AG04449 (cell line): ENCODE measurements around the gene LMTK2.

ENCODE experiments used
- CTCF ChIA-PET: fragments of 350-600 bp; formaldehyde crosslinking; extraction: SDS; loops from one replicate; lab custom pipeline; 2021; ENCODE audit warnings: antibody characterized with exemption; lab: Yijun Ruan, JAX
- POLR2A ChIA-PET: fragments of 400-600, 350-600 bp; formaldehyde crosslinking; extraction: SDS; loops from one replicate; lab custom pipeline; 2020; ENCODE audit warnings: antibody characterized with exemption, inconsistent platforms; lab: Yijun Ruan, JAX
- DNase-seq: peaks from one replicate; pipeline ENCODE4 v3.0.0-alpha.2; 2010; ENCODE audit warnings: low read depth, low spot score
- H3K4me3 ChIP-seq: 2 replicates; pipeline ENCODE4 v1.5.1; 2011; ENCODE audit warnings: low read depth, mild to moderate bottlenecking, control low read depth, low read length
- TF ChIP-seq, protein P1 (sequence below): IDR thresholded peaks from one replicate; pipeline ENCODE4 v1.5.1; 2011; ENCODE audit warnings: mild to moderate bottlenecking, moderate library complexity, low read length, control low read depth, inconsistent platforms; ENCODE audit not compliant: insufficient read depth; ENCODE audit errors: missing control alignments

LMTK2 gene

DNA sequence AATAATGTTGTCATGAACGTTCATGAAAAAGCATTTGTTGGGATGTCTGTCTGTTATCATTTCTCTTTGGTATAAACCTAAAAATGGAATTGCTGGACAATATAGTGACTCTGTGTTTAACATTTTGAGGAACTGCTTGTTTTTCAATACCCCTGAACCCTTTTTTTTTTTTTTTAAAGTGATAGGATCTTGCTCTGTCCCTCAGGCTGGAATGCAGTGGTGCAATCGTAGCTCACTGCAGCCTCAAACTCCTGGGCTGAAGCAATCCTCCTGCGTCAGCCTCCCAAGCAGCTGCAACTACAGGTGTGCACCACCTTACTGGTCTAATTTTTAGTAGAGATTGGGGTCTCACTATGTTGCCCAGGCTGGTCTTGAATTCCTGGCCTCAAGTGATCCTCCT, 15.1 kb upstream of the LMTK2 start:
- TF ChIP-seq, protein P1, sequence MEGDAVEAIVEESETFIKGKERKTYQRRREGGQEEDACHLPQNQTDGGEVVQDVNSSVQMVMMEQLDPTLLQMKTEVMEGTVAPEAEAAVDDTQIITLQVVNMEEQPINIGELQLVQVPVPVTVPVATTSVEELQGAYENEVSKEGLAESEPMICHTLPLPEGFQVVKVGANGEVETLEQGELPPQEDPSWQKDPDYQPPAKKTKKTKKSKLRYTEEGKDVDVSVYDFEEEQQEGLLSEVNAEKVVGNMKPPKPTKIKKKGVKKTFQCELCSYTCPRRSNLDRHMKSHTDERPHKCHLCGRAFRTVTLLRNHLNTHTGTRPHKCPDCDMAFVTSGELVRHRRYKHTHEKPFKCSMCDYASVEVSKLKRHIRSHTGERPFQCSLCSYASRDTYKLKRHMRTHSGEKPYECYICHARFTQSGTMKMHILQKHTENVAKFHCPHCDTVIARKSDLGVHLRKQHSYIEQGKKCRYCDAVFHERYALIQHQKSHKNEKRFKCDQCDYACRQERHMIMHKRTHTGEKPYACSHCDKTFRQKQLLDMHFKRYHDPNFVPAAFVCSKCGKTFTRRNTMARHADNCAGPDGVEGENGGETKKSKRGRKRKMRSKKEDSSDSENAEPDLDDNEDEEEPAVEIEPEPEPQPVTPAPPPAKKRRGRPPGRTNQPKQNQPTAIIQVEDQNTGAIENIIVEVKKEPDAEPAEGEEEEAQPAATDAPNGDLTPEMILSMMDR, result no peak
- DNase-seq, result no peak
- POLR2A ChIA-PET, result no interaction called here
- CTCF ChIA-PET, result interaction anchor here (1.0 to 1.9 kb wide), 2 partner anchors 13 to 77 kb away, joined by 4 read pairs; no protein-coding TSS in a partner anchor
- H3K4me3 ChIP-seq, result no peak overlapping the region

- ChIA-PET POLR2A (no interaction called here), CTCF (interaction anchor here (2.7 to 5.8 kb wide), 2 partner anchors 8 to 71 kb away, joined by 16 to 31 read pairs; partner anchors contain the start of gene LMTK2)
- H3K4me3 ChIP-seq, result no peak overlapping the region
- DNase-seq, result no peak
- TF ChIP-seq, protein P1, result no peak
These were observed 9.5 kb upstream of the LMTK2 start for GRCh38 chr7:98097042-98097645.

DNA sequence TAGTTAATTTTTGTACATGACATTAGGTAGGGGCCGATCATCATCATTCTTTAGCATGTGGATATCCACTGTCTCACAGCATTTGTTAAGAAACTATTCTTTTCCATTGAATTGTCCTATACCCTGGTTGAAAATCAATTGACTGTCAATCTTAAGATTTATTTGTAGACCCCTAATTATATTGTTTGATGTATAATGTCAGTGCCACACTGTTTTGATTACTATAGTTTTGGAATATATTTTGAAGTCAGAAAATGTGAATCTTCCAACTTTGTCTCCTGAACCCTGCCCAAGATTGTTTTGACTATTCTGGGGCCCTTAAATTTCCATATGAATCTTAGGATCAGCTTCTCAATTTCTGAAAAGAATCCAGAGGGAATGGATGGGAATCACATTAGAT, 6.6 kb upstream of the LMTK2 start:
- ChIA-PET CTCF (no interaction called here), POLR2A (no interaction called here)
- TF ChIP-seq, protein P1, result no peak
- no peak for DNase-seq
- no peak overlapping the region for H3K4me3 ChIP-seq

DNA sequence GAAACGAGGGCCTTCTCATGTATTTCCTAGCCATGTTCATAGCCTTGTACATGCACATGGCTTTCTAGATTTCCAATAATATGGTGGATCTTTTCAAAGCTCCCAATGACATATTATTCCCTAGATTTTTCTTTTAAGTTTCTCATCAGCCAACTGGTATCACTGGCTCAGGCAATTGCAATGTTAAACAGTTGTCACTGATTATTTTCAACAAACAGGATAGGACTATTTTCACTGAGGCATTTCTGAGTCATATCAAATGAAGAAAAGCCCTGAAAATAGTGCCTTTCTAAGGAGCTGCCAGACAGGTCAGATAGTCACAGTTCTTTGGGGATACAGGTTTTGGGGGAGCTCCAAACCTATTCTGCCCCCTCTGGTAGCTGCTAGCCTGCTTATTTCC, 4.5 kb upstream of the LMTK2 start:
- TF ChIP-seq, protein P1, result no peak
- no peak overlapping the region for H3K4me3 ChIP-seq
- ChIA-PET CTCF (interaction anchor here (1.1 to 1.8 kb wide), 4 partner anchors 8 to 81 kb away, joined by 3 to 8 read pairs (median 4); no protein-coding TSS in a partner anchor), POLR2A (no interaction called here)
- no peak for DNase-seq

DNA sequence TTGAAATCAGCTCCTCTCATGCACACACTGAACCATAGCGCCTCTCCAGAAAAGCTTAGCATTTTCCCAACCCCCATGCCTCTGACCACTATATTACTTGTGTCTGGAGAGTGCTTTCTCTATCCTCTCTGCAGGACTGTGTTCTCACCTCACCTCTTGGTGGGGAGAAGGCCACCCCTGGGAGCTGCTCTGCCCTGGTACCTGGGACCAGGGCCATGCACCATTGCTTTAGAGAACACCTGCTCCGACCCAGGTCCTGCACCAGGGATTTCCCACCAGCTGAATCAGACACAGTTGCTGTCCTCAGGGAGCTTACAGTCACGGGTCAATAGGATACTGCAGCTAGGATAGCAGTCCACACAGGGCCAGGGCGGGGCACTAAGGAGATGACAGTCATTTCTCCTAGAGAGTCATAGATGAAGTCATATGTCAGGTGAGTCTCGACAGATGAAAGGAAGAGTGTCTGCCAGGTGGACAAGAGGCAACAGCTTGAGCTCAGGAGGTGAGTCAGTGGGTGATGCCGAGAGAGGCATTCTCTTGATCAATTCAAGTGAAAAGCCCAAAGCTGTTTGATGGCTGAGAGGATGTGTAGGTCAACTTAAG, 619 bp upstream of the LMTK2 start:
- POLR2A ChIA-PET, result interaction anchor here (0.5 kb wide), 1 partner anchor 295 kb away, joined by 3 read pairs; the partner anchor contains the start of gene BAIAP2L1
- no peak overlapping the region for H3K4me3 ChIP-seq

More for the DNA sequence above, 619 bp upstream of the LMTK2 start:
- TF ChIP-seq, protein P1, result no peak
- DNase-seq, result no peak
- CTCF ChIA-PET, result interaction anchor here (0.9 to 3.9 kb wide), 17 partner anchors 9 to 85 kb away, joined by 3 to 170 read pairs (median 5); no protein-coding TSS in a partner anchor
